Stimulated activated CD4-positive, alpha-beta T cell treated with anti-CD3 and anti-CD28 coated beads, Interleukin-12 subunit alpha, Interleukin-12 subunit beta, amount 100 ng/mL, for 24 hours (primary cell): ENCODE measurements around the gene PEX26.
"Not testable (repeated sequence)": the region's sequence is repeated elsewhere in the genome, so short reads cannot be mapped to it uniquely, and the experiment has no call there.

ENCODE experiments used
- DNase-seq, 2 experiments: peaks; one replicate each; pipeline ENCODE4 v3.0.0-alpha.2; 2020; ENCODE audit warnings: low read depth in 2 of 2

PEX26 gene

DNA sequence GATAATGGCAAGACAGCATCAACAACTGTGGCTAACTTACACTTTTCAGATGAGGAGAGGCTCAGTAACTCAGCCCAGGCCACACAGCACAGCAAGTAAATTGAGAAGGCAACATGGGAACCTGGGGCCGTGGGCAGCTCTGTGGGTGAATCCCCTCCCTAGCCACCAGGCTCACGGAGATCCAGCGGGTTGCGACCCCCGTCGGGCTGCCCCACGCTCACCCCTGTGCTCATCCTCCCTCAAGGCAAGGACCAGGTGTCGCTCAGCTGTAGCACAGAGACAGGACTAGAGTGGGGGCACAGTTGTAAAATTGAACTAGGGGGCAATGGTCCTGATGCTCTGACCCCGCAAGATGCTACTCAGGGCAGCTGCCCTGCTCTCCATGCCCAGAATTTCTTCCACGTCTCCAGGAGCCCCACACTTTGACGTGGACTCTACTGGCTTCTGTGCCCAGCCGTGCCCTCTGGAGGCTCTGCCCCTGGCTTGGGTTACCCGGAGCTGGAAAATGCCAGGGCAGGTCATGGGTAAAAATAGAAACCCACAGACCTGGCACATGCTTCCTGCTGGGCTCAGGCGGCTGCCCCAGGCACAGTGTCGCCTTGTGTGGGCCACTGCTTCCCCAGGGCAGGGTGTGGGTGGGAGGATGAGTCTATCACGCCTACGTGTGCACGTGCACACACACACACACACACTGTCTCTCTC, 41.8 kb downstream of the PEX26 start:
- no peak for DNase-seq

DNA sequence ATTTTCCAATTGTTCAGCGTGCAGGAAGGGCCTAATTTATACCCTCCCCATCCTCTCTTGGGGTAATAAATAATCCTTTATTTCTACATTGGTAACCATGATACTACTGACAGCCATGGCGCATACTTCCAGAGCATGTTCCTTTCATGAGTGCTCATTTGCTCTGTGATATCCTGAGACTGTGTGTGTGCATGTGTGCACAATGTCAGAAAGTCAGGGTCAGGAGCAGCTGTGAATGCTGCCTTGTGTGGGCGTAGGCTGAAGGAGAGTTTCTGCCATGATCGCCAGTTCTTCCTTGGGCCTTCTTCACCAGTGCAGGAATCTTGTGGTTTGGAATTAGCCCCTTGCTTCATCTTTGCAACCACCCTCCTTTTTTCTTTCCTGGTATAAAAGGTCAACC, 43.1 kb downstream of the PEX26 start:
- DNase-seq = no peak

DNA sequence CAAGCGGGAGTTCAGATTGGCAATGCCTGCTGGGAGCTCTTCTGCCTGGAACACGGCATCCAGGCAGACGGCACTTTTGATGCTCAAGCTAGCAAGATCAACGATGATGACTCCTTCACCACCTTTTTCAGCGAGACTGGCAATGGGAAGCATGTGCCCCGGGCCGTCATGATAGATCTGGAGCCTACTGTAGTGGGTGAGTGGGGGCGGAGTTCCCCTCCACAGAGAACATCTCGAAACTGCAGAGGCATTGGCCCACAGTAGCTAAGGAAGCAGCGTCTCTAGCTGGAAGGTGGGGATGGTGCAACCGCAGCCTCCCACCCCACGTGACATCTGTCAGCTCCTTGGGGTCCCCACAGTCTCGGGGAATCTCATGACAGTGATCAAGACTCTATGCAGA, 43.7 kb downstream of the PEX26 start:
- no peak for DNase-seq

DNA sequence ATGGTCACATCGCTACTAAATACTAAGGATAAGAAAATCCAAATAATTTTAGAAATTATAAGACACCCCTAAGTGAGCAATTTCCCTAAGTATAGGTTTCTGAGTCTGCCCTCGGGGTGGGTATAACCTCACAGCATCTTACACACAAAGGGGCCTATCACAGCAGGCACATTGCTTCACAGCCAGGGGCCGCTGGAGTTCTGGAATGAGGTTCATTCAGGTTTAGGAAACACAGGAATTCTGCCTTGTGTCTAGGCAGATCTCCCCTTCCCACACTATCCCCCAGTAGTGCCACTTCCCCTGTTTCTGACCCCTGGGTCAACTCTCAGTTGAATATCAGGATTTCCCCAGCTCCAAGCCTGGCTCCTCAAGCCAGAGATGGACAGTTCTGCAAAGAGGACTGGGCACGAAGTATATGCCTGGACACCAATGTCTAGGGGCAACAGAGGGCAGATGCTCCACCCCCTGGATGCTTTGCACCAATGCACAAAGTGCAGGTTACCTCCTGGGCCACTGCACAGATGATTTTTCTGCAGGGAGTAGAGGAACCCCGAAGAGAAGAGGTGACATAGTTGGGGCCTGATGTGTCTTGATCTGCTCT, 44.3 kb downstream of the PEX26 start:
- no peak for DNase-seq

DNA sequence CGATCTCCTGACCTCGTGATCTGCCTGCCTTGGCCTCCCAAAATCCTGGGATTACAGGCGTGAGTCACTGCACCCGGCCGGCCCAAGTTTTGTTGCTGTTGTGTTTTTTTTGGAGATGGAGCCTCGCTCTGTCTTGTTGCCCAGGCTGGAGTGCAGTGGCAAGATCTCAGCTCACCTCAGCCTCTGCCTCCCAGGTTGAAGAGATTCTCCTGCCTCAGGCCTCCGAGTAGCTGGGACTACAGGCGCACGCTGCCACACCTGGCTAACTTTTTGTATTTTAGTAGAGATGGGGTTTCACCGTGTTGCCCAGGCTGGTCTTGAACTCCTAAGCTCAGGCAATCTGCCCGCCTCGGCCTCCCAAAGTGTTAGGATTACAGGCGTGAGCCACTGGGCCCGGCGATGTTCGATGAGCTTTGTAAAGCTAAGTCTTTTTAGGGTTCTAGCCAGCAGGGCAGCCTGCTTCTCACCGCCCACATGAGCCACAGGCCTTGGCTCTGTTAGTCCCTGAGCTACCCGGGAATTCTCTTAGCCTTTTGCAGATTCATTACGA, 45.8 kb downstream of the PEX26 start:
- not testable (repeated sequence) for DNase-seq

DNA sequence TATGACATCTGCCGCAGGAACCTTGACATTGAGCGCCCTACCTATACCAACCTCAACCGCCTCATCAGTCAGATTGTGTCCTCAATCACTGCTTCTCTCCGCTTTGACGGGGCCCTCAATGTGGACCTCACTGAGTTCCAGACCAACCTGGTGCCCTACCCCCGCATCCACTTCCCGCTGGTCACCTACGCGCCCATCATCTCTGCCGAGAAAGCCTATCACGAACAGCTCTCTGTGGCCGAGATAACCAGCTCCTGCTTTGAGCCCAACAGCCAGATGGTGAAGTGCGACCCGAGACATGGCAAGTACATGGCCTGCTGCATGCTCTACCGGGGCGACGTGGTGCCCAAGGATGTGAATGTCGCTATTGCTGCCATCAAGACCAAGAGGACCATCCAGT, 48.8 kb downstream of the PEX26 start:
- DNase-seq = no peak

DNA sequence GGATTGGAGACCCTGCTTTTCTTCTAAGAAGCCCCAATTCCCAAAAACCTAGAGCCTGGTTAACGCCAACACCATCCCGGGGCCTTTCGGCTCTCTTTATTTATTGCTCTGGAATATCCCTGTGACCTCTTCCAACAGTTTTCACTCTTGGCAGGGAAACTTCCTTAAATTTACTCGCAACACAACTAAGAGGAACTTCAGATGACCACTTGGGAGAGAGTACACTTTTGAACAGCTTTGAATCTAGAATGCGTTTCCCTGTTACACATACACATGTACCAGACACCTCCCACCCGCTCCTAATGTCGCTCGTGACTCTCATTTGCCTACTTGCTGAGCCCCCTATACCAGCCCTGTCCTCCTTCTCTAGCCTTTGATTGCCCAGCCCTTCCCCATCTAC, 52.2 kb downstream of the PEX26 start:
- no peak for DNase-seq

DNA sequence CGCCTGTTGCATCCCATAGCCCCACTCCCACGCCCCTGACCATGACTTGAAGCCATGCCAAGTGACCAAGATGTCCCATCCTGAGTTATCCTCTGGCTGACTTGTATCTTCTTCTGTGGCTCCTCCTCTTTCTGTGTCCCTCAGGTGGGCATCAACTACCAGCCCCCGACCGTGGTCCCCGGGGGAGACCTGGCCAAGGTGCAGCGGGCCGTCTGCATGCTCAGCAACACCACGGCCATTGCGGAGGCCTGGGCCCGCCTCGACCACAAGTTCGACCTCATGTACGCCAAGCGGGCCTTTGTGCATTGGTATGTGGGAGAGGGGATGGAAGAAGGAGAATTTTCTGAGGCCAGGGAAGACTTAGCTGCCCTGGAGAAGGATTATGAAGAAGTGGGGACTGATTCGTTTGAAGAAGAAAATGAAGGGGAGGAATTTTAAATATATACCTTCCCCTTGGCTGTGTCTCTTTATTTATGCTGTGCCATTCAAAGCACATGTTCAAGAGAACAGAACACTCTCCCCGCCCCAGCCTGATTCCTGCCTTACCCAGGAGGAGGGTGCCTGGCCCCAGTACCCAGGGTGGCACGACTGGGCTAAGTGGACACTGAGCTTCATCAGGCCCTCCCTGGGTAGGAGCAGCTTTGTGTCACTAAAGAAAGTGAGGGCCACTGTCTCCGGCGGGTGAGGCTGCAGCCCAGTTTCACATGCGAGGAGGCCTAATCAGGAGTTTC, 53.1 kb downstream of the PEX26 start:
- no peak for DNase-seq

DNA sequence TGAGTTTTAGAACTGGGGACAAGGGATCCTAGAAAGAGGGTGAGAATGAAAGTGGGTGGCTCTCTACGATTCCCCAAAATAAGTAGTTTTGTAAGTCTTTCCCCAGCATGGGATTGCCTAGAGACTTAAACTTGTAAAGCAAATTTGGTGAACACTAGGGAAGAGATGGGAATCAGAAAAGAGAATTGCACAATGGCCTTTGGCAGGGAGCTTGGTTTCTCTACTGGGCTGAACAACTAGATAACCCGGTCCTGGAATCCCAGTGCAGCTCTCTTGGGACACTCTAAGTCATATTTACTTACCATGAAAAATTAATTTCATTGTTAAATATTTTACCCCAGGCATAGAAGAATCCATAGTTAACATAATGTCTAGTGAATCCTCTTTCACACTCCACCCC, 55.7 kb downstream of the PEX26 start:
- DNase-seq = no peak

DNA sequence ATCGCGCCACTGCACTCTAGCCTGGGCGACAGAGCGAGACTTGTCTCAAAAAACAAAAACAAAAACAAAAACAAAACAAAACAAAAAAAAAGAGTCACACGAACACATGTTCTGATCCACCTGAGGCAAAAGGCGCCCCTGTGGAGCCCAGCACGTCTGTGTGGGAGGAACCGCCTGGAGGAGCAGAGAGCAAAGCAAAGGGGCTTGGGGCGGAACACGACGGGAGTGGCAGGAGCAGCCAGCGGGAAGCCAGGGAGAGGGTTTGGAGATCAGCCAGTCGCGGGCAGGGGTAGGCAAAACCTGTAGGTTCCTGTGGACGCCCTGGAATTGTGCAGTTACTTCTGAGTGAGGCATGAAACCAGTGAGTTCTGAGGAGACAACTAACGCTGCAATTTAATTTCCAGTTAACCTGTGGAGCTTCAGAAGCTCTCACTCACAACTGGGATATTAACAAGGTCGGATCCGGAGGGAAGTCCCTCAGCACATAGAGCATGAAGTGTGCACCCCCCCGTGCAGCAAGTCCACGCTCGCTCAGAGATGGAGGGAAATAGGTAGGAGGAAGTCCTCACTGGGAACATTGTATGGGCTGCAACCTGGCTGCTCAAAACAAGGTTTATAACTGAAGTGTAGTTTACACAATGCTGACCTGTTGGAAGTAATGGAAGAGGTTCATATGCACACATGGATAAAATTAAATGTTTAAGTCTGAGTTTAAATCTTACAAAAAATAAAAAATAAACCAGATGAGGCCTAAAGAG, 59.0 kb downstream of the PEX26 start:
- DNase-seq = no peak

DNA sequence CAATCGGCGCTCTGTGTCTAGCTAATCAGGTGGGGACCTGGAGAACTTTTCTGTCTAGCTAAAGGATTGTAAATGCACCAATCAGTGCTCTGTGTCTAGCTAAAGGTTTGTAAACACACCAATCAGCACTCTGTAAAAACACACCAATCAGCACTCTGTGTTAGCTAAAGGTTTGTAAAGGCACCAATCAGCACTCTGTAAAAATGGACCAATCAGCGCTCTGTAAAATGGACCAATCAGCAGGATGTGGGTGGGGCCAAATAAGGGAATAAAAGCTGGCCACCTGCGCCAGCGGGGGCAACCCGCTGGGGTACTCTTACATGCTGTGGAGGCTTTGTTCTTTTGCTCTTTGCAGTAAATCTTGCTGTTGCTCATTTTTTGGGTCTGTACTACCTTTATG, 63.2 kb downstream of the PEX26 start:
- DNase-seq = not testable (repeated sequence)

DNA sequence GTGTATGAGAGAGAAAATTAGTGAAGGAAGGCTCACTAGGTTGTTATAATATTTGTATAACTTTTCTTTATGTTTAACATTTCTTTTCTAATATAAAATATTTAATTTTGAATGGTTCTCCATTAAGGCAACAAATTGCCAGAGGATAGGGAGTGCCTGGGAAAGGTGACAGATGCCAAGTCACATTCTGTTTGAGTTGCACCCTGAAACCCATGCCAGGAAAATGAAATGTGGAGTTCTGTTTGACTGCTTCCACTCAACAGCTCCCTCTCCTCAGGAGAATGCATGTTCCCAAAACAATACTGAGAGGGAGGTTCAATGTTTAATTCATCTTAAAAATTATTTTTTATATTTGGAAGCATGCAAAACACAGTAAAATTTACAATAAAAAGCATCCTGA, 66.3 kb downstream of the PEX26 start:
- DNase-seq = no peak

DNA sequence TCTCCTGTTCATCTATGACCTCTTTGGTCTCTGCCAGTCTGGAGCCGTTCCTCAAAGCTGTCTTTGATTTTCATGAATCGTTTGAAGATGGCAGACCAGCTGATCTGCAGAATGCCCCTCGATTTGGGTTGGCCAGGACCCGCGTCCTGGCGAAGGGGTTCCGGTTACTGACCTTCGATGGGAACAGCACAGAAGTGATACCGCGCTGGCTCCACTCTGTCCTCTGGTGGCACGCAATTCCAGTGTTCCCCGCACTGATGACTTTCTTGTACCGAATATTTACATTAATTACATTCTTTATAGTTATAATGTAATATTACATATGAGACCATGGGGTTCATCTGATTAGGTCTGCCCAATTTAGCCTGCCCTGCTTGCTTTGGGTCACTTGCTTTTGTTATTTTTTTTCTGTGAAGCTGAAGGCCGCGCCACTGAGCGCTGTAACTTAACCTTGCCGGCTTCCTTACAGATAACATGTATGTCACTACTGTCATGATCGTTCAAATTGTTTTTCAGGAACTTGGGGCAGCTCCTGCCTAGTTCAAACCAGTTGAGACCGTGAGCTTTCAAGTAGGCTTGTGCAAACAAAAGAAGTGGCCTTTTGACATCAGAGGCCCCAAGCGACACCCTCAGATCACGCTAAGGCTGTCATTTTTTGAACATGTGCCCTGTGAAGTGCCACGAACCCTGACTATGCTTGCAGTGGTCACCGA, 68.0 kb downstream of the PEX26 start:
- no peak for DNase-seq

DNA sequence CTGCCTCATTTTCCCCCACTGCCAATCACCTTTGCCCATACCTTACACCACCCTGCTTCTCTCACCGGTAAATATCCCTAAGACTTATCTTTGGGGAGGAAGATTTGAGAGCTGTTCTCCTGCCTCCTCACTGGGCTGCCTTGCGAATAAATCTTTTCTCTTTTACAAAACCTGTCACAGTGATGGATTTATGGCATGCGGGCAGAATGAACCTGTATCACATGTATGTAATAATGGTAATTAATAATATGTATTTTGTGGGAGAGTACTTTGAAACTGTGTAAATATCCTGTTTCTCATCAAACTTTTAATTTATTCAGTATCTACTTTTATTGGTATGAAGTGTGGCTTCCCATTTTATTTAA, 68.6 kb downstream of the PEX26 start:
- no peak for DNase-seq

DNA sequence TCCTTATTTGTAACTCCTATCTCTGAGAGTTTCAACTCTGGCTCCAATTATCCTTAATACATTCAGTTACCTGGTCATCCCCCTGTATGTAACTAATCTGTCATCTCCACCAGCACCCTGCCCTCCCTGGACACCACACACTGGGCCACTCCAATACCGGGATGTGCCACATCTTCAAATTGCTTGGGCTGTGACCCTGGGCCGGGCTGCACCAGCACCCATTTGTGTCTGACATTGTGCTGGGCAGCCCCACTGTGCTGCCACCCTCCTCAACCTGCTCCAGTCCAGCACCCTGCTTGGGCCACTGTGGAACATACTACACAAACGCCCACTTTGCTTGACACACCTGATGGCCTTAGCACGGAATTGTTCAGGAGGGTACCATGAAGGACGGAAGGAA, 70.0 kb downstream of the PEX26 start:
- DNase-seq = no peak

DNA sequence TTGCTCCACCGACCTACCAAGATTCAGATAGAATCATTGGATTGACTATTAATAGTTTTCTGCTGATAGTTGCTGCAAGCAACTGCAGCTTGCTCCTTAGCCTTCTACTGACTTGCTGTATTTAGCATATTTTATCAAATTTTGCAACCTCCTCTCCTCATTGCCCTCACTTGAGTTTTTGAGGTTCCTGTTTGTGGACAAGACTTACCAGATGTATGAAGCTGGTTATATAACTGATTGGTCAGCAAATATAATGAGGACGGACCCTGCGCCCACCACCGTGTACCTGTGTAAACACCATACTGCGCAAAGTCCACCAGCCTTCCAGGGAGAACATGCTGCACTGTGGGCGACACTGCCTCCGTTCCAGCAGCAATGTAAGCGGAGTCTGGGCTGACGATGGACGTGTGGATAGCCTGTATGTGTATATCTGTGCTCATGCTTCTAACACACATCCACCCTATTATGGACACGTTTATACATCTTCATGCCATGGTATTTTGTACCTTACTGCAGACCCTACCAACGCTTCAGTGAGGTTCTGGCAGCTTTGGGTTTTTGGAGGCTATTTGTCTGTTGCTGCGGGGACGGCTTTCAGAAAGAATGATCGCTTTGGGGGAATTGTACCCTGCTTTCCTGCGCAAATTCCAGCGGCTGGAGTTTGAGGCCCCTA, 70.6 kb downstream of the PEX26 start:
- DNase-seq = no peak

DNA sequence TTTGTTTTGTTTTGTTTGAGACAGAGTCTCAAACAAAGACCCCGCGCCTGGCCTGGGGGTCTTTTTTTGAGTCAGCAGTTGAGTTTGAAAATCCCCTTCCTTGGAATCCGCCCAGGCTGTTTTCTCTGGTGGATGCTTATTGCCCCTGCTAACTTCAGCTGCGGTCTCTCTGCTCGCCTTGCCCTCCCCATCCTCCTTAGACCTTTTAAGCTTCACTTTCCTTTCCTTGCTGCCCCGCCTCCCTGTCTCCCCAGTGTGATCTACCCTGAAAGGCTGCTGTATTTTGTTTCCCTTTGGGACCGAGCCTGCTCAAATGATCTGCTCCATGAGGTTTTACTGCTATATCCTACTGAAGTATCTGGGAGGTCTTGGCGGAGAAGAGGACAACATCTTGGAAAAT, 74.7 kb downstream of the PEX26 start:
- DNase-seq = peak; percentile 2 to 11

DNA sequence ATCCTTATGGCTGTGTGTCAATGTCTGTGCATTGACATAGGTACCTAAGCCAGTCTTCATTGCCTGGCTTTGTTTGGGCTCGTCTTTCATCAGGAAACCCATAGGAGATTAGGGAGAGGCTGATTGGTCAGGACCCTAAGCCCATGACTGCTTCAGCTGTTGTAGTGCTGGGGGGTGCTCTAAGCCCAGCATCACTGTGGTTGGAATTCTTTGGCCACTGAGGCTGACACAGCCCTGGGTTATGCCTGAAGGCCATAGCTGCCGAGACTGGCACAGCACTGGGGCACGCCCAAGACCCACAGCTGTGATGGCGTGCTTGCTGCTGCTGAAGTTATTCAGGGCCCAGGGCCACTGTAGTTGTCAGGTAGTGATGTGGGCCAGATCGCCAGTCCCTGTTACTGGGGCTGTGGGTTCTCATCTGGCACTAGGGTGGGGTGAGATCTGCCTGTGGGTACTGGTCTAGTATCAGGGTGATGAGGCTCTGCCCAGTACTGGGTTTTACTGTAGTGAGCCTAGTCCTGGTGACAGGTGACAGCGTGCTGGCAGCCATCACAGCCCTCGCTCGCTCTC, 77.1 kb downstream of the PEX26 start:
- no peak for DNase-seq
